ENCODE data around the gene HTR3A.

HTR3A gene

GRCh38 chr11:113980785-113981184, 5.9 kb downstream of the HTR3A start:
- DNase-seq, result no peak

- no peak for DNase-seq
These were observed 7.4 kb downstream of the HTR3A start for GRCh38 chr11:113982306-113982705.

DNA sequence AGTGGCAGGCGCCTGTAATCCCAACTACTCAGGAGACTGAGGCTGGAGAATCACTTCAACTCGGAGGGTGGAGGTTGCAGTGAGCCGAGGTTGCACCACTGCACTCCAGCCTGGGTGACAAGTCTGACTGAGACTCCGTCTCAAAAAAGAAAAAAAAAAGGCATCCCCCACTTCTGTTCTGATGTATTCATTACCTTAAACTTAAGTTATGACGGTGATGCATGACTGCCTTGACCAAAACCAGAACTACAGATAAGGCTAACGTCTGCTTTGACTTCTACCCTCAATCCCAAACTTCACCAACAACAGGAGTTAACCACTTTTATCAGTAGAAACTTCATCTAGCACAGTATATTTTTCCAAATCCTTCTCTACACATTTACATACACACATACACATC, 9.9 kb downstream of the HTR3A start:
- DNase-seq, result no peak

DNA sequence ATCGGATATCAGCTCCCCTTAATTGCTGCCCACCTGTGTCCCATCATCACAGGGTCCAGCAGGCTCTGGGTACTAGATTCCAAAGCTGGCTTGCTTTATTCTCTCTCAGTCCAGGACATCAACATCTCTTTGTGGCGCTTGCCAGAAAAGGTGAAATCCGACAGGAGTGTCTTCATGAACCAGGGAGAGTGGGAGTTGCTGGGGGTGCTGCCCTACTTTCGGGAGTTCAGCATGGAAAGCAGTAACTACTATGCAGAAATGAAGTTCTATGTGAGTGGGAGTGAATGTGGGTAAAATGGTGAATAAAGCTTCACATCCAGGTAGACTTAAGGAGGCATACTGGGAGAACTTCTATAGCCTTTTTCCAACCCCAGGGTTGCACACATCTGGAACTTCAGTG, 11.0 kb downstream of the HTR3A start:
- DNase-seq, result no peak

- DNase-seq, result no peak
These were observed 11.6 kb downstream of the HTR3A start for GRCh38 chr11:113986351-113987140.

GRCh38 chr11:113989381-113989780, 14.5 kb downstream of the HTR3A start:
- DNase-seq, result no peak

GRCh38 chr11:113989916-113990315, 15.0 kb downstream of the HTR3A start:
- DNase-seq, result no peak

DNA sequence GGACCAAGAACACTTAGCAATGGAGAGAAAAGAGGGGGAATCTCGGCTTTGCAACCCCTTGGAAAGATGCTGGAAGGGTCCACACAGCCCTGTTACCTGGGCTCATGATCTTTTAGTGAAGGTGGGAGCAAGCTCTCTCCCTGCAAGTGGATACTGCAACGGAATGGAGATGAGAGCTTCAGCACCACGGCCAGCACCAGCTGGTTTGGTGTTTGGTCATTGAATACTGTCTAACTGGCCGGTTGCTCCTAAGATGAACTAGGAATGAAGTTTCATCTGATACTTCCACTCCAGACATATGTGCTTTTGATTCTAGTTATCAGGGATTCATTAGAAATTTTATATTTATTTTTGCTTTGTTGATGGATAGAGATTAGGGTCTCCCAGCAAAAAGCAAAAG, 16.3 kb downstream of the HTR3A start:
- DNase-seq, result no peak

- DNase-seq, result no peak
These were observed 17.0 kb downstream of the HTR3A start for GRCh38 chr11:113991718-113992458.

- DNase-seq, result no peak
These were observed 17.7 kb downstream of the HTR3A start for GRCh38 chr11:113992459-113993110.

GRCh38 chr11:113994077-113994954, 19.4 kb downstream of the HTR3A start:
- no peak for DNase-seq

- DNase-seq, result no peak
These were observed 22.6 kb downstream of the HTR3A start for GRCh38 chr11:113997473-113997872.

DNA sequence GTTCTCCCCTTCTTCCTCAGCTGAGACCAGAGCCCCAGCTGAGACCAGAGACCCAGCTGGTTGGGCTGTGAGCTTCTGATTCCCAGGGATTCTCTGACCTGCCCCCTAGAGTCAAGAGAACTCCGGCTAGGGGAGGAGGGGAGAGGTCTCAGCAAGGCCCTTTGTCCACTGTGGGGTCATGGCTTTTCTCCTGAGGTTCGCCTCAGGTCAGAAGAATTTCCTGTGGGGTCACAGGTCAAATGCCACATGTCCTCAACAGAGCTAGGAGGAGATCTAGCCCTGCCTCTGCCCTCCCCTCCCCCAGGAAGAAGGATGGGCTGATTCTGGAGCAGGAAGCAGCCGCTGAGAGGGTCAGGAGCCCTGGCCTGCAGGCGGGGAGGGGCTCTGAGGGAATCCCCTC, 23.7 kb downstream of the HTR3A start:
- DNase-seq, result no peak

DNA sequence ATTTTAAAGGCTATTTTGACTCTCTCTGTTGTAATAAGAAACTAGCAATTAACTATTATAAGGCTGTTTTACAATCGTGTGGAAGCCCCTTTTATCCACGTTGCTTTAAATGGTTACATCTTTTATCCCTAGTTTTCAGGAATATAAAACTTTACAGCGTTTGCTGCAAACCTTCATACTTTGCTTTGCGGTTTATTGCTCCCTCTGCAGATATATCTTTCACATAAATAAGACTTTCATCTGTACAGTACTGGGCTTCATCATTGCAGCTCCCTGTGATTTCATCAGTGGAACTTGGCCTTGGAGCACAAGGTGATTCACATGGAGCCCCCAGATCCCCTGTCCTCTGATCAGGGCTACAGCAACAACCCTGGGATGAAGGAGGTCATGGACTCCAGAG, 25.6 kb downstream of the HTR3A start:
- no peak for DNase-seq

- DNase-seq, result no peak
These were observed 26.5 kb downstream of the HTR3A start for GRCh38 chr11:114001416-114001815.

DNA sequence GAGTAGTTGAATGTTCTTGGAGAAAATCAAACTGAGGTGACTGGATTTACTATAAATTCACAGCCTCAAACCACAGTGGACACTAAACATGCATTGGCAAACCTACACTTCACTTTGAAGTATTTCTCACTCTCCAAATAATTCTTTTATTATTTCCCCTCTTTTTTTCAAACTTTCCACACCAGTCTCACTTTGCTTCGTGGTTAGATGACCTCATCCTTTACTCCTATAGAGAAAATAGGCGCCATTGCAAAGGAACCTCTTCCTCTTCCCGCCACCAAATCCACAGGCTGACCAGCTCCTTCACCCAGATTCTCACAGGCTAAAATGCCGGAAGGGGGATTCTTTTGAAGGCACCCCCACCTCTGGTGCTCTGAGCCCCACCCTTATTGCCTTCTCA, 33.4 kb downstream of the HTR3A start:
- no peak for DNase-seq

DNA sequence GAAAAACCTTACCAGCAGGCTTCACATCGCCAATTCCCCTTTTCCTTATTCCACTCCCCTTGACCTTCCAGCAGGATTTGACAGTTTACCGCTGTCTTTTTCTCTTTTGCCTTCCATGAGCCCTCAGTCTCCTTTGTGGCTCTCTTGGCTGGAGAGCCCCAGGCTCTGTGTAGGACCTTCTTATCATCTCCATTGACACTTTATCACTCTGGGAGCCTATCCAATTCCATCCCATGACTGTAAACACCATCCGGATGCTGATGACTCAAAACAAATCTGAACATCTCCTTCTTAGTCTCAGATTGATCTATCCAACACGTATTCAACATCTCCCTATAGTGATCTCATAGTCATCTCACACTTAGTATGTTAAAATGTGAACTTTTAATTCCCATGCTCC, 36.0 kb downstream of the HTR3A start:
- DNase-seq, result no peak

DNA sequence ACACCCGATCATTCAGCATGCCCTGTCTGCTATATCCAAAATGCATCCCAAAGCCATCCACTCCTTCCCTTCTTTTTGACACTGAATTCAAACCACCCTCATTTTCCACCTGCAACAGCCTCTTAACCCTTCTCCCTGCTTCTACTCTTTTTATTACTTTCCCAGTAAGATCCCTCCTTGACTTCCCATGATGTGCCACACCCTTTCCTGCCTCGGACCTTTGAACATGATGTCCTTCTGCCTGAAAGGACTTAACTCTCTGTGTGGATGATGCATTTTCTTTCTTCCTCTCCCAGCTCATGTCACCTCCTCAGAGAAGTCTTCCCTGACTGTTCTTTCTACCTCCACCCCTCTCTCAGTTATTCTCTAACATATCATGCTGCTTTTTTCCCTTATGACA, 36.5 kb downstream of the HTR3A start:
- DNase-seq, result no peak

DNA sequence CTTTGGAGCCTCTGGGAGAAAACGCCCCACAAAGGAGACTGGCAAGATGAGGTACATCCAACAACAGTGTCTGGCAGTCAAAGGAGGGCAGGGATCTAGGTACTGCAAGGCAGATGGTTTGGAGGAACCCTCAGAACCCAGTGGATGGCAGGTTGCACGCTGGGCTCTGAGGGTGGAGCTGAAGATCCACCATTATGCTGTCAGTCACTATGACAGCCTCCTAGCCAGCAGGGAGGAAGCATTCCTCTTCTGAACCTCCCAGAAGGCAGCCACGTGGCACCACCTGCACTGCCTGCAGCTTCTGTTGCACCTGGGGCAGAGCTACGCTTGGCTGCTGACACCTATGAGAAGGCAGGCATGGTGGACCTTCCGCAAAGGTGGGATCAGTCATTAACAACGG, 40.2 kb downstream of the HTR3A start:
- no peak for DNase-seq

GRCh38 chr11:114016986-114017385, 42.1 kb downstream of the HTR3A start:
- DNase-seq, result no peak

DNA sequence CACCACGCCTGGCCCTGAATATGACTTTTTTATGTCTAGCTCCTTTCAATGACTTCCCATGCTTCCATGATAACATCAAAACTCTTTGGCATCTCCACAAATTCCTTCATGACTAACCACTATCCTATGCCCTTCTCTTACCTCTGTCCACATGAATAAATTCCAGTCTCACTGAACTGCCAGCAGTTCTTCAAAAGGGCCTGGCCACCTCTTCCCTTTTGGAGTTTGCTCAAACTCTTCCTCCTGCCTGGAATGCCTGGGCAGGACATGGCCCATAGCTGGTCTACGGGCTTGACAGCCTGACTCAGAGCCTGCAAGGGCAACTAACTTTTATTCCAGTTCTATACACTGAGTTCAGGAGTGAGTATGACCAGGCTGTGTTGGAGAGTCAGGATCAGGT, 42.8 kb downstream of the HTR3A start:
- no peak for DNase-seq

GRCh38 chr11:114019046-114019445, 44.1 kb downstream of the HTR3A start:
- DNase-seq, result no peak

DNA sequence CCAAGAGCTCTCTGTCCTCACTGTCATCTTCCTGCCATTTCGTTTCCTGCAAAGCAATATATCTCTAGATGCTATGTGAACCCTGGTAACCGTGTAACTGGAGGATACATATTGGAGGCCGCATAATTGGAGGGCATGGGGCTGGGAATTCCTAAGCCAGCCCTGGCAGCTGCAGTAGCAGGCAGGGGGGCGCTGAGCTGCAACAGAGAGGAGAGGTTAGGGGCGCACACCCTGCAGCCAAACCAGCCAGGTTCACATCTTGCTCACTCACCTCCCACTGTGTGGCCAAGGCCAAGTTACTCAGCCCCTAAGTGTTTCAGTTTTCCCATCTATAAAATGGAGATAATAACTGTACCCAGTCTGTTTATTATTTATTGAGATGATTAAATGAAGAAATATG, 44.7 kb downstream of the HTR3A start:
- no peak for DNase-seq

All from SIG-M5 (cell line).